Measurements from ENCODE around the gene CRYBG3.

DNA sequence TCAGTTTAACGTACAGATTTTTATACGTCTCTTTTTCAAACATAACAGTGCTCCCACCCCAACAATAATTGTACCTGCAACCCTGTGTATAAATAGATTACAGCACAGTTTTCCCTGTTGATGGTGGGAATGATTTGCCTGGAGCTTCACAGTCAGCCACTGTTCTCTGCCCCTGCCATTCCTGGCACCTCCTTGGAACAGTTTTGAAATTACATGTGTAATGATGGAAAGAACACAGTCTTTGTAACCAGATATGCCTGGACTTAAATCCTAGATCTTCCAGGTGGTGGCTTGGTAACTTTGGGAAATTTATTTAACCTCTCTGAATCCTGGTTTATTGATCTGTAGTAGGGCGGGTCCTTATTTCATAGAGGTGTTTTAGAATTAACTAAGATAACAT lies 27.0 kb downstream of the CRYBG3 start:
- no peak for TF ChIP-seq CTCF (IDR thresholded peaks at IDR 0.05)
- TF ChIP-seq POLR2A (IDR thresholded peaks at IDR 0.05) = no peak

Measured in stomach (tissue), 4 donors.